BLaER1 (cell line): ENCODE data around the gene KLHL29.

Experiments
- H3K27ac ChIP-seq: shearing (Covaris generic); formaldehyde crosslinking; 2 replicates; pipeline ENCODE4 v1.8.1; 2022
- H3K27me3 ChIP-seq: shearing (Covaris generic); formaldehyde crosslinking; 2 replicates; pipeline ENCODE4 v1.8.1; 2022
- H3K36me3 ChIP-seq: shearing (Covaris generic); formaldehyde crosslinking; 2 replicates; pipeline ENCODE4 v1.8.1; 2022
- H3K4me1 ChIP-seq: shearing (Covaris generic); formaldehyde crosslinking; 2 replicates; pipeline ENCODE4 v1.8.1; 2022
- H3K4me2 ChIP-seq: shearing (Covaris generic); formaldehyde crosslinking; 2 replicates; pipeline ENCODE4 v1.8.1; 2022
- H3K4me3 ChIP-seq: shearing (Covaris generic); formaldehyde crosslinking; 2 replicates; pipeline ENCODE4 v1.8.1; 2022
- H3K9ac ChIP-seq: shearing (Covaris generic); formaldehyde crosslinking; 2 replicates; pipeline ENCODE4 v1.8.1; 2022
- H3K9me3 ChIP-seq: shearing (Covaris generic); formaldehyde crosslinking; 2 replicates; pipeline ENCODE4 v1.8.1; 2022
- H4K20me1 ChIP-seq: shearing (Covaris generic); formaldehyde crosslinking; 2 replicates; pipeline ENCODE4 v1.8.1; 2022
- Cebpa-rat ChIP-seq: shearing (Covaris generic); IDR thresholded peaks from 2 replicates; pipeline ENCODE4 v1.8.1; 2022

KLHL29 gene

GRCh38 chr2:23547725-23548124 lies 162.7 kb downstream of the KLHL29 start:
- no peaks in the 10 kb centered on the region for H3K36me3 ChIP-seq
- H3K4me3 ChIP-seq = no peak overlapping the region
- H3K27ac ChIP-seq = no peak overlapping the region
- no peaks in the 10 kb centered on the region for H3K27me3 ChIP-seq
- H3K4me2 ChIP-seq = peak overlapping the region; percentile 22; the same call in 1 of the 2 replicates
- H3K4me1 ChIP-seq = peaks cover 55% of the 10 kb centered on the region
- no peaks in the 10 kb centered on the region for H3K9me3 ChIP-seq
- H3K9ac ChIP-seq = no peak overlapping the region
- H4K20me1 ChIP-seq = no peaks in the 10 kb centered on the region
- no peak for TF ChIP-seq Cebpa-rat

GRCh38 chr2:23548143-23548769 lies 163.3 kb downstream of the KLHL29 start:
- H3K27me3 ChIP-seq = no peaks in the 10 kb centered on the region
- H3K4me3 ChIP-seq = no peak overlapping the region
- H4K20me1 ChIP-seq = no peaks in the 10 kb centered on the region
- H3K4me2 ChIP-seq = peak overlapping the region; percentile 55; the same call in 1 of the 2 replicates
- H3K36me3 ChIP-seq = no peaks in the 10 kb centered on the region
- no peak overlapping the region for H3K9ac ChIP-seq
- H3K4me1 ChIP-seq = peaks cover 52% of the 10 kb centered on the region
- no peak overlapping the region for H3K27ac ChIP-seq
- TF ChIP-seq Cebpa-rat = no peak
- no peaks in the 10 kb centered on the region for H3K9me3 ChIP-seq

- Histone ChIP-seq H3K27me3 (no peaks in the 10 kb centered on the region), H3K9me3 (no peaks in the 10 kb centered on the region), H3K36me3 (no peaks in the 10 kb centered on the region), H3K4me1 (peaks cover 44% of the 10 kb centered on the region), H3K4me3 (no peak overlapping the region), H4K20me1 (no peaks in the 10 kb centered on the region), H3K4me2 (peak overlapping the region; percentile 55), H3K27ac (no peak overlapping the region), H3K9ac (no peak overlapping the region)
- no peak for TF ChIP-seq Cebpa-rat
Measured at GRCh38 chr2:23549051-23549450, 164.1 kb downstream of the KLHL29 start.

GRCh38 chr2:23549821-23550530 lies 165.0 kb downstream of the KLHL29 start:
- Histone ChIP-seq H3K27me3 (no peaks in the 10 kb centered on the region), H3K27ac (no peak overlapping the region), H3K9ac (no peak overlapping the region), H4K20me1 (no peaks in the 10 kb centered on the region), H3K36me3 (no peaks in the 10 kb centered on the region), H3K4me2 (peak overlapping the region; percentile 55), H3K4me3 (no peak overlapping the region), H3K4me1 (peaks cover 43% of the 10 kb centered on the region), H3K9me3 (no peaks in the 10 kb centered on the region)
- no peak for TF ChIP-seq Cebpa-rat

- H3K9me3 ChIP-seq = no peaks in the 10 kb centered on the region
- no peaks in the 10 kb centered on the region for H3K36me3 ChIP-seq
- H3K4me3 ChIP-seq = no peak overlapping the region
- H3K27me3 ChIP-seq = no peaks in the 10 kb centered on the region
- no peak overlapping the region for H3K27ac ChIP-seq
- peaks cover 43% of the 10 kb centered on the region for H3K4me1 ChIP-seq
- no peaks in the 10 kb centered on the region for H4K20me1 ChIP-seq
- no peak for TF ChIP-seq Cebpa-rat
- H3K9ac ChIP-seq = no peak overlapping the region
- H3K4me2 ChIP-seq = no peak overlapping the region
Measured at GRCh38 chr2:23550553-23550952, 165.6 kb downstream of the KLHL29 start.

- no peak overlapping the region for H3K4me3 ChIP-seq
Measured at GRCh38 chr2:23551875-23552274, 166.9 kb downstream of the KLHL29 start.

GRCh38 chr2:23553561-23553960 lies 168.6 kb downstream of the KLHL29 start:
- peaks cover 38% of the 10 kb centered on the region for H3K4me1 ChIP-seq
- H3K36me3 ChIP-seq = no peaks in the 10 kb centered on the region
- no peak overlapping the region for H3K4me3 ChIP-seq
- no peak overlapping the region for H3K27ac ChIP-seq
- no peaks in the 10 kb centered on the region for H3K27me3 ChIP-seq
- H3K4me2 ChIP-seq = no peak overlapping the region
- H4K20me1 ChIP-seq = no peaks in the 10 kb centered on the region
- no peak overlapping the region for H3K9ac ChIP-seq
- TF ChIP-seq Cebpa-rat = no peak
- H3K9me3 ChIP-seq = no peaks in the 10 kb centered on the region

More at GRCh38 chr2:23551875-23552274, 166.9 kb downstream of the KLHL29 start:
- no peak for TF ChIP-seq Cebpa-rat
- peak overlapping the region; percentile 29 for H3K4me2 ChIP-seq
- H3K9me3 ChIP-seq = no peaks in the 10 kb centered on the region
- H4K20me1 ChIP-seq = no peaks in the 10 kb centered on the region
- H3K27me3 ChIP-seq = no peaks in the 10 kb centered on the region
- no peak overlapping the region for H3K9ac ChIP-seq
- H3K36me3 ChIP-seq = no peaks in the 10 kb centered on the region
- H3K4me1 ChIP-seq = peaks cover 45% of the 10 kb centered on the region
- no peak overlapping the region for H3K27ac ChIP-seq

GRCh38 chr2:23554054-23554697 lies 169.2 kb downstream of the KLHL29 start:
- Histone ChIP-seq H3K4me1 (peaks cover 32% of the 10 kb centered on the region), H3K36me3 (no peaks in the 10 kb centered on the region), H3K27ac (no peak overlapping the region), H3K9ac (no peak overlapping the region), H3K27me3 (no peaks in the 10 kb centered on the region), H3K4me3 (no peak overlapping the region), H4K20me1 (no peaks in the 10 kb centered on the region), H3K4me2 (no peak overlapping the region), H3K9me3 (no peaks in the 10 kb centered on the region)
- no peak for TF ChIP-seq Cebpa-rat

- H3K4me2 ChIP-seq = no peak overlapping the region
Measured at GRCh38 chr2:23555944-23556343, 171.0 kb downstream of the KLHL29 start.

GRCh38 chr2:23556929-23557328 lies 171.9 kb downstream of the KLHL29 start:
- no peak for TF ChIP-seq Cebpa-rat
- no peak overlapping the region for H3K4me3 ChIP-seq
- no peaks in the 10 kb centered on the region for H3K9me3 ChIP-seq
- peak overlapping the region; percentile 15; the same call in 1 of the 2 replicates for H3K4me2 ChIP-seq
- no peak overlapping the region for H3K9ac ChIP-seq
- no peaks in the 10 kb centered on the region for H3K27me3 ChIP-seq
- no peak overlapping the region for H3K27ac ChIP-seq
- no peaks in the 10 kb centered on the region for H4K20me1 ChIP-seq
- no peaks in the 10 kb centered on the region for H3K36me3 ChIP-seq
- H3K4me1 ChIP-seq = peaks cover 18% of the 10 kb centered on the region

More at GRCh38 chr2:23555944-23556343, 171.0 kb downstream of the KLHL29 start:
- Histone ChIP-seq H3K9me3 (no peaks in the 10 kb centered on the region), H3K4me3 (no peak overlapping the region), H4K20me1 (no peaks in the 10 kb centered on the region), H3K27me3 (no peaks in the 10 kb centered on the region), H3K27ac (no peak overlapping the region), H3K9ac (no peak overlapping the region), H3K36me3 (no peaks in the 10 kb centered on the region), H3K4me1 (peaks cover 20% of the 10 kb centered on the region)
- no peak for TF ChIP-seq Cebpa-rat
